IMR-90 (cell line): ENCODE data around the gene FN3KRP. TPM values are rescaled to one million over a fixed set of nuclear protein-coding genes. Genes with fewer than 3 reads are reported as not detected.

Experiments used
- ATAC-seq: fragments of 200-7000 bp; cut with Tn5 transposase; 2 replicates; pipeline ENCODE4 v1.9.1; 2020; ENCODE audit warnings: low read depth, mild to moderate bottlenecking, moderate library complexity
- BruUV-seq: library from RNA; stranded (reverse); fragments of 400-500 nt; replicated peaks from 2 replicates; lab custom pipeline; 2021; lab: Mats Ljungman, UMichigan
- CTCF ChIA-PET: fragments of 300-600 bp; formaldehyde crosslinking; extraction: SDS; loops from one replicate; lab custom pipeline; 2021; ENCODE audit warnings: antibody characterized with exemption; lab: Yijun Ruan, JAX
- POLR2A ChIA-PET: fragments of 300-600 bp; sonication (Branson Sonifier 250); formaldehyde crosslinking; loops from one replicate; lab custom pipeline; 2022; ENCODE audit warnings: antibody characterized with exemption; ENCODE audit not compliant: unreplicated experiment; lab: Charles Lee
- DNase-seq: peaks from one replicate; pipeline ENCODE4 v3.0.0; 2013
- H2AFZ ChIP-seq: replicated peaks from 2 replicates; pipeline ENCODE3; 2013; ENCODE audit warnings: low read length, mild to moderate bottlenecking; ENCODE audit not compliant: poor library complexity
- H2AK5ac ChIP-seq: 2 replicates; pipeline ENCODE4 v1.6.1; 2013; ENCODE audit warnings: low read depth, low read length, inconsistent platforms
- H2AK9ac ChIP-seq: replicated peaks from 2 replicates; pipeline ENCODE3; 2013; ENCODE audit warnings: mild to moderate bottlenecking, low read depth, low read length, moderate library complexity; ENCODE audit not compliant: poor library complexity
- H2BK120ac ChIP-seq: 2 replicates; pipeline ENCODE4 v1.6.1; 2013; ENCODE audit warnings: low read depth, low read length, inconsistent platforms
- H2BK15ac ChIP-seq: 3 replicates; pipeline ENCODE4 v1.6.1; 2013; ENCODE audit warnings: low read depth, low read length, inconsistent platforms
- H2BK20ac ChIP-seq: 2 replicates; pipeline ENCODE4 v1.6.1; 2013; ENCODE audit warnings: low read depth, mild to moderate bottlenecking, inconsistent platforms, low read length, moderate library complexity
- H2BK5ac ChIP-seq: 2 replicates; pipeline ENCODE4 v1.6.1; 2013; ENCODE audit warnings: mild to moderate bottlenecking, low read depth, low read length, inconsistent platforms; ENCODE audit not compliant: poor library complexity, severe bottlenecking
- H3K14ac ChIP-seq: replicated peaks from 2 replicates; pipeline ENCODE4 v1.6.1; 2013; ENCODE audit warnings: low read depth, low read length, inconsistent platforms
- H3K18ac ChIP-seq: 2 replicates; pipeline ENCODE4 v1.6.1; 2013; ENCODE audit warnings: low read depth, low read length, control low read depth
- H3K23ac ChIP-seq: 2 replicates; pipeline ENCODE4 v1.6.1; 2013; ENCODE audit warnings: low read depth, low read length, inconsistent platforms
- H3K27ac ChIP-seq: 2 replicates; pipeline ENCODE4 v1.5.1; 2013; ENCODE audit warnings: mild to moderate bottlenecking, control low read depth, low read length; ENCODE audit not compliant: insufficient read depth
- H3K27me3 ChIP-seq: 2 replicates; pipeline ENCODE4 v1.6.1; 2013; ENCODE audit warnings: low read length; ENCODE audit not compliant: control insufficient read depth, insufficient read depth
- H3K36me3 ChIP-seq: 2 replicates; pipeline ENCODE4 v1.6.1; 2013; ENCODE audit warnings: low read length, mixed read lengths; ENCODE audit not compliant: control insufficient read depth, insufficient read depth
- H3K4ac ChIP-seq: 2 replicates; pipeline ENCODE4 v1.6.1; 2013; ENCODE audit warnings: low read depth, low read length, inconsistent platforms
- H3K4me1 ChIP-seq: 2 replicates; pipeline ENCODE4 v1.6.1; 2013; ENCODE audit warnings: low read length, mixed read lengths; ENCODE audit not compliant: control insufficient read depth, insufficient read depth
- H3K4me2 ChIP-seq: 2 replicates; pipeline ENCODE4 v1.6.1; 2013; ENCODE audit warnings: low read depth, mild to moderate bottlenecking, control low read depth, low read length, moderate library complexity
- H3K4me3 ChIP-seq: 2 replicates; pipeline ENCODE4 v1.5.1; 2013; ENCODE audit warnings: low read depth, mild to moderate bottlenecking, control low read depth, low read length, moderate library complexity; ENCODE audit not compliant: insufficient read depth
- H3K56ac ChIP-seq: 2 replicates; pipeline ENCODE4 v1.6.1; 2013; ENCODE audit warnings: low read length, inconsistent platforms; ENCODE audit not compliant: insufficient read depth; ENCODE audit errors: extremely low read depth
- H3K79me1 ChIP-seq, 2 experiments: 2 replicates each; pipeline ENCODE4 v1.6.1; 2013; ENCODE audit warnings: low read length in 2 of 2, inconsistent platforms in 1 of 2, low read depth in 1 of 2
- H3K9ac ChIP-seq: 2 replicates; pipeline ENCODE4 v1.6.1; 2013; ENCODE audit warnings: low read depth, low read length, control low read depth
- H3K9me1 ChIP-seq: 2 replicates; pipeline ENCODE4 v1.6.1; 2013; ENCODE audit warnings: low read length, inconsistent platforms; ENCODE audit not compliant: insufficient read depth
- H3K9me3 ChIP-seq: 2 replicates; pipeline ENCODE4 v1.6.1; 2013; ENCODE audit warnings: low read length; ENCODE audit not compliant: control insufficient read depth, insufficient read depth
- H4K20me1 ChIP-seq: 2 replicates; pipeline ENCODE4 v1.6.1; 2013; ENCODE audit warnings: low read length, inconsistent platforms; ENCODE audit not compliant: insufficient read depth
- H4K5ac ChIP-seq: 2 replicates; pipeline ENCODE4 v1.6.1; 2013; ENCODE audit warnings: mild to moderate bottlenecking, low read depth, low read length, control low read depth
- H4K8ac ChIP-seq, 2 experiments: 2 replicates each; pipeline ENCODE4 v1.6.1; 2013; ENCODE audit warnings: low read depth in 2 of 2, low read length in 2 of 2, control low read depth in 1 of 2, inconsistent platforms in 1 of 2
- H4K91ac ChIP-seq: 2 replicates; pipeline ENCODE4 v1.6.1; 2013; ENCODE audit warnings: low read depth, low read length, inconsistent platforms; ENCODE audit not compliant: insufficient read depth
- BHLHE40 ChIP-seq: fragments of 150-350 bp; IDR thresholded peaks from 2 replicates; pipeline ENCODE4 v1.6.1; 2016; ENCODE audit warnings: mild to moderate bottlenecking, low read depth, low read length
- CEBPB ChIP-seq: IDR thresholded peaks from 2 replicates; pipeline ENCODE4 v1.6.1; 2012; ENCODE audit warnings: low read depth, low read length, improper control_type of control experiment
- CHD1 ChIP-seq: IDR thresholded peaks from 2 replicates; pipeline ENCODE4 v1.6.1; 2012; ENCODE audit warnings: low read depth, low read length, improper control_type of control experiment
- FOS ChIP-seq: fragments of 150-350 bp; IDR thresholded peaks from 2 replicates; pipeline ENCODE4 v1.6.1; 2016; ENCODE audit warnings: low read depth, low read length
- MAFK ChIP-seq: IDR thresholded peaks from 2 replicates; pipeline ENCODE4 v1.6.1; 2012; ENCODE audit warnings: low read depth, low read length, improper control_type of control experiment
- MXI1 ChIP-seq: IDR thresholded peaks from 2 replicates; pipeline ENCODE4 v1.6.1; 2012; ENCODE audit warnings: low read depth, mild to moderate bottlenecking, low read length, moderate library complexity, borderline replicate concordance
- NFE2L2 ChIP-seq: fragments of 150-350 bp; IDR thresholded peaks from 2 replicates; pipeline ENCODE4 v1.6.1; 2016; ENCODE audit warnings: low read depth, mild to moderate bottlenecking, low read length
- POLR2A ChIP-seq: IDR thresholded peaks from 2 replicates; pipeline ENCODE4 v1.6.1; 2012; ENCODE audit warnings: mild to moderate bottlenecking, low read depth, low read length
- RAD21 ChIP-seq: IDR thresholded peaks from 2 replicates; pipeline ENCODE4 v1.6.1; 2012; ENCODE audit warnings: low read length, improper control_type of control experiment
- RCOR1 ChIP-seq: IDR thresholded peaks from 2 replicates; pipeline ENCODE4 v1.6.1; 2012; ENCODE audit warnings: mild to moderate bottlenecking, low read length, improper control_type of control experiment; ENCODE audit not compliant: insufficient replicate concordance
- RFX5 ChIP-seq: IDR thresholded peaks from 2 replicates; pipeline ENCODE4 v1.8.0; 2012; ENCODE audit warnings: low read depth, mild to moderate bottlenecking, low read length, moderate library complexity
- SMC3 ChIP-seq: fragments of 150-350 bp; IDR thresholded peaks from 2 replicates; pipeline ENCODE4 v1.6.1; 2016; ENCODE audit warnings: low read depth, mild to moderate bottlenecking, antibody characterized with exemption, low read length, moderate library complexity
- WGBS, 2 experiments: methylation state at CpG; one replicate each; pipeline versions ENCODE4 v1.1.5 to v1.1.7; 2013; ENCODE audit warnings: missing lambda C conversion rate in 2 of 2; ENCODE audit not compliant: insufficient read length in 1 of 2; ENCODE audit errors: extremely low coverage in 2 of 2; 5-methylcytosine and 5-hydroxymethylcytosine counted together
- dilution Hi-C: fragments of 300-500 bp; cut with HindIII; formaldehyde crosslinking; loops from one replicate; pipeline ENCODE4 v1.14.3; 2018; ENCODE audit warnings: low sequenced_read_pairs; ENCODE audit not compliant: unreplicated experiment
- in situ Hi-C: fragments of 300-500 bp; cut with MboI; formaldehyde crosslinking; loops from 3 replicates; pipeline ENCODE4 v1.14.3; 2019; ENCODE audit warnings: low sequenced_read_pairs, inconsistent platforms, mixed read lengths
- intact Hi-C: fragments of 100-400 bp; cut with micrococcal nuclease; formaldehyde crosslinking; loops from 2 replicates; pipeline ENCODE4 v1.10.0; 2022
- polyA plus RNA-seq, 3 experiments: library from polyadenylated mRNA; depleted of rRNA; stranded (reverse); fragments of >200 nt; gene quantifications; 2 replicates each; pipeline ENCODE4 v1.2.3, GENCODE V29; 2012; ENCODE audit warnings: low replicate concordance in 1 of 3
- total RNA-seq: library from RNA; depleted of rRNA; stranded (reverse); fragments of >200 nt; gene quantifications from 2 replicates; pipeline ENCODE4 v1.2.3, GENCODE V29; 2012
- TF ChIP-seq, protein P1 (sequence below): fragments of 150-350 bp; IDR thresholded peaks from 2 replicates; pipeline ENCODE4 v1.6.1; 2017; ENCODE audit warnings: mild to moderate bottlenecking, antibody characterized with exemption, low read length, low read depth
- TF ChIP-seq, protein P2 (sequence below): fragments of 150-350 bp; IDR thresholded peaks from 2 replicates; pipeline ENCODE4 v1.6.1; 2016; ENCODE audit warnings: low read depth, mild to moderate bottlenecking, low read length, moderate library complexity, borderline replicate concordance

The FN3KRP gene
- total and polyA plus RNA-seq, 2 of the 4 experiments (the other 2 are of a cell fraction), result 18.6 to 20.3 TPM

DNA sequence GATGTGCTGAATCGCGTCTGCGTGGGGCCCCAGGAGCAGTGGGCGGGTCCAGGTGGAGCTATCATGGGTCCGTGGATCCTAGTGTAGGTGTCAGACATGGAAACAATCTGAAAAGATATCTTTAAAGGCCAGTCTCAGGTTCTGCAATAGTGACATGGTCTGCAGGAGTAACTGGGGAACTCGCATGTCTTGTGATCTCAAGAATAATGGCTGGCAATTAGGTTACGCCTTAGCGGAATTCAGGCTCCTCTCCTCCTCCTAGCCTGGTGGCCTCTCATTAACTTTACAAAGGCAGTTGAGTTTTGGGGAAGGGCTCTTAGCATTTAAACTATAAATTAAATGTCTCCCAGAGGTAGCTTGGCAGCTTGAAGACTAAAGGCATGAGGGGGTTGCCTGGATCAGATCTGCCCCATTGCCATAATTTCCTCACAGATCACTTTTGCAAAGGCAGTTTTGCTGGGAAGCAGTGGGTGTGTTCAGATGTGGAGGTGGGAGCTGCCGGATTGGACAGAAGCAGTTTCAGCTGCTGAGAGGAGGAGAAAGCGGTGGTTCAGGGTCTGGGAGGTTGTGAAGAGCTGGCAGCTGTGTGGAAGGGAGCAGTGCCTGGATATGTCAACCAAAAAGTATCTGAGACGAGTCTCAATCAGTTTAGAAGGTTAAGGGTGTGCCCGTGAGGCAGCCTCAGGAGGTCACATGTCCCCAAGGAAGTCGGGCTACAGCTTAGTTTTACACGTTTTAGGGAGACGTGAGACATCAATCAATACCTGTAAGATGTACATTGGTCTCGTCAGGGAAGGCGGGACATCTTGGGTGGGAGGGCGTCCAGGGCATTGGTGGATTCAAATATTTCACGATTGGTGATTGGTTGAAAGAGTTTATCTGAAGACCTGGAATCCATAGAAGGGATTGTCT, 38.0 kb downstream of the FN3KRP start:
- Histone ChIP-seq H4K91ac (no peak overlapping the region), H3K9me3 (no peaks in the 10 kb centered on the region; the same call in 1 of the 2 replicates), H3K23ac (peak overlapping the region; percentile 49; the same call in 1 of the 2 replicates), H3K4ac (no peak overlapping the region), H3K14ac (no peak overlapping the region), H4K8ac (no peak overlapping the region), H2AK9ac (peak overlapping the region; percentile 65), H3K4me2 (no peak overlapping the region), H2BK15ac (no peak overlapping the region), H4K20me1 (peaks cover 16% of the 10 kb centered on the region), H3K36me3 (peaks cover 2% of the 10 kb centered on the region), H2BK5ac (no peak overlapping the region), H3K27ac (no peak overlapping the region), H2BK120ac (no peak overlapping the region), H3K9ac (no peak overlapping the region), H3K27me3 (no peaks in the 10 kb centered on the region), H3K4me3 (no peak overlapping the region), H3K4me1 (peaks cover 4% of the 10 kb centered on the region), H3K56ac (no peak overlapping the region), H2BK20ac (no peak overlapping the region), H3K18ac (no peak overlapping the region), H2AFZ (peak overlapping the region; percentile 67), H2AK5ac (peak overlapping the region; percentile 4; the same call in 1 of the 2 replicates), H3K9me1 (peaks cover 10% of the 10 kb centered on the region), H3K79me1 (peaks cover 32 to 61% of the 10 kb centered on the region in 2 experiments), H4K5ac (no peak overlapping the region)
- WGBS, 2 experiments, result 79% methylated on average over 11 of the region's 19 CpGs; no CpG with 5 or more reads in 1 of the 2 experiments
- dilution Hi-C loops, result no loop called here
- ATAC-seq, result no peak
- in situ Hi-C loops, result no loop called here
- POLR2A ChIA-PET, result no interaction called here
- intact Hi-C loops, result no loop called here
- no TSS peak for BruUV-seq
- CTCF ChIA-PET, result interaction anchor here (1.1 kb wide), 1 partner anchor 14 kb away, joined by 4 read pairs; no protein-coding TSS in a partner anchor
- no peak for DNase-seq
- TF ChIP-seq RAD21 (no peak), RFX5 (no peak), NFE2L2 (no peak), CEBPB (no peak), POLR2A (no peak), SMC3 (no peak), RCOR1 (no peak), MAFK (no peak), FOS (no peak), BHLHE40 (no peak), MXI1 (no peak), CHD1 (no peak)
- TF ChIP-seq, protein P1, sequence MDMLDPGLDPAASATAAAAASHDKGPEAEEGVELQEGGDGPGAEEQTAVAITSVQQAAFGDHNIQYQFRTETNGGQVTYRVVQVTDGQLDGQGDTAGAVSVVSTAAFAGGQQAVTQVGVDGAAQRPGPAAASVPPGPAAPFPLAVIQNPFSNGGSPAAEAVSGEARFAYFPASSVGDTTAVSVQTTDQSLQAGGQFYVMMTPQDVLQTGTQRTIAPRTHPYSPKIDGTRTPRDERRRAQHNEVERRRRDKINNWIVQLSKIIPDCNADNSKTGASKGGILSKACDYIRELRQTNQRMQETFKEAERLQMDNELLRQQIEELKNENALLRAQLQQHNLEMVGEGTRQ, result no peak
- TF ChIP-seq, protein P2, sequence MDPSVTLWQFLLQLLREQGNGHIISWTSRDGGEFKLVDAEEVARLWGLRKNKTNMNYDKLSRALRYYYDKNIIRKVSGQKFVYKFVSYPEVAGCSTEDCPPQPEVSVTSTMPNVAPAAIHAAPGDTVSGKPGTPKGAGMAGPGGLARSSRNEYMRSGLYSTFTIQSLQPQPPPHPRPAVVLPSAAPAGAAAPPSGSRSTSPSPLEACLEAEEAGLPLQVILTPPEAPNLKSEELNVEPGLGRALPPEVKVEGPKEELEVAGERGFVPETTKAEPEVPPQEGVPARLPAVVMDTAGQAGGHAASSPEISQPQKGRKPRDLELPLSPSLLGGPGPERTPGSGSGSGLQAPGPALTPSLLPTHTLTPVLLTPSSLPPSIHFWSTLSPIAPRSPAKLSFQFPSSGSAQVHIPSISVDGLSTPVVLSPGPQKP, result no peak
